ENCODE measurements around the gene ADM5. TPM values are rescaled to one million over a fixed set of nuclear protein-coding genes. Genes with fewer than 3 reads are reported as not detected.

ADM5 gene
- total RNA-seq, 1 donor: under 0.01 TPM

DNA sequence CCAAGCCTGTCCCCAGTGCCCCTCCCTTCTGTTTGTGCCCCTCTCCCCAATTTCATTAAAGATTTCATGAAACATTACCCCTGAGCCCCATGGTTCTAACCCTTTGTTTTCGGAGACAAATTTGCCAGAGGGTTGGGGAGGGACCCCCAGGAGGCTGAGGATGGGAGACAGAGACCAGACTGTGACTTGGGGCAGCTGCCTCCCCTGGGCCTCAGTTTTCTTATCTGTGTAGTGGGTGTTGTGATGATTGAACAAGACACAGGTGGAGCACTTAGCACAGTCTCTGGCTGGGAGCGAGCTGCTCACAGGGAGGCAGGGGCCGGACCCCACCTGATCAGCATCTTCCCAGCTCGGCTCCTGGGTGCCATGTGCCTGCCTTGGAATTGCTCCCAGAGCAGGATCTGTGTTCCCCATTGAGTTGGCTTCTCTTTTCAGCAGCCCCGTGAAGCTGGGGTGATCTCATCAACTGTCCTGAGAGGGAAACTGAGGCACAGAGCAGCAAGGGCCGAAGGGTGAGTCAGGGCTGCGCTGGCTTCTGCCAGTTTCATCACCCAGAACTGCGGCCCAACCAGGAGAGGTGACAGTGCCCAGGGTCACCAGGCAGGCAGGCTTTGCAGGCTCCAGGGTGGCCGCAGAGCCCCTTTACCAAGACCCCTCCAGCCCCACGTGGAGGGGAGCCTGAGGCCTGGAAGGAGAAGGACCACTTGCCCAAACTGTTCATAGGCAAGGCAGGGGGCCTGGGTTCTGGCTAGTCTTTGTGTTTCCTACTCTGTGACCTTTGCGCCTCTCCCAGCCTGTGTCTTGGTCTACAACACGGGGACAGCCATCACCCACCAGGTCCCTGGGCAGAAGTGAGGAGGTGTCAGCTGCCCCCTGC lies 30.6 kb upstream of the ADM5 start:
- no peak for DNase-seq (ENCODE audit: low read depth)
- TF ChIP-seq, protein P1, sequence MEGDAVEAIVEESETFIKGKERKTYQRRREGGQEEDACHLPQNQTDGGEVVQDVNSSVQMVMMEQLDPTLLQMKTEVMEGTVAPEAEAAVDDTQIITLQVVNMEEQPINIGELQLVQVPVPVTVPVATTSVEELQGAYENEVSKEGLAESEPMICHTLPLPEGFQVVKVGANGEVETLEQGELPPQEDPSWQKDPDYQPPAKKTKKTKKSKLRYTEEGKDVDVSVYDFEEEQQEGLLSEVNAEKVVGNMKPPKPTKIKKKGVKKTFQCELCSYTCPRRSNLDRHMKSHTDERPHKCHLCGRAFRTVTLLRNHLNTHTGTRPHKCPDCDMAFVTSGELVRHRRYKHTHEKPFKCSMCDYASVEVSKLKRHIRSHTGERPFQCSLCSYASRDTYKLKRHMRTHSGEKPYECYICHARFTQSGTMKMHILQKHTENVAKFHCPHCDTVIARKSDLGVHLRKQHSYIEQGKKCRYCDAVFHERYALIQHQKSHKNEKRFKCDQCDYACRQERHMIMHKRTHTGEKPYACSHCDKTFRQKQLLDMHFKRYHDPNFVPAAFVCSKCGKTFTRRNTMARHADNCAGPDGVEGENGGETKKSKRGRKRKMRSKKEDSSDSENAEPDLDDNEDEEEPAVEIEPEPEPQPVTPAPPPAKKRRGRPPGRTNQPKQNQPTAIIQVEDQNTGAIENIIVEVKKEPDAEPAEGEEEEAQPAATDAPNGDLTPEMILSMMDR (IDR thresholded peaks at IDR 0.05; ENCODE audit: insufficient read depth, low read depth, low read length): no peak
- no peak overlapping the region for H3K4me3 ChIP-seq (ENCODE audit: low read depth, low read length)

DNA sequence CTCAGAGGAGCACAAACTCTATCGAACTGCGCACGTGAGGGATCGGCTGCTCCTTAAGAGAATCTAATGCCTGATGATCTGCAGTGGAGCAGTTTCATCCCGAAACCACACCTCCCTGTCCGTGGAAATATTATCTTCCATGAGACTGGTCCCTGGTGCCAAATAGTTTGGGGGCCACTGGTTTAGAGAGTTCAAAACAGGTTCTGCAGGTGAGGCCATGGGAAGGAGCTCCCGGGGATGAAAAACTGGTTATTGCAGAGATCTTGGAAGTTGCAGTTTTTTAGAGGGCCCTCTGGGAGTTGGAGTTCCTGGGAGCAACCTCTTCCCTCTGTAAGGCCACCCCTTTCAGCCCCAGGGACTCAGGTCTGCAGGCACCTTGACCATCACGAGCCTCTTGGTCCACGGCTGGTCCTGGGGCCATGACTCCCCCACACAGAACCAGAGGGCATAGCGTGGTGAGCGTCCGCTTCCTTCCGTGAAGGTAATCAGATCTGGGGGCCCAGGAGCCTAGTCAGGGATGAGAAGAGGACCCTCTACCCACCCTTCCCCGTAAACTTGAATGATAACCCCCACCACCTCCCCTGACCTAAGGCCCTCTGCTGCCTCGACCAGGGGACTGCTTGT lies 28.9 kb upstream of the ADM5 start:
- TF ChIP-seq, protein P1 (IDR thresholded peaks at IDR 0.05; ENCODE audit: insufficient read depth, low read depth, low read length): no peak
- no peak overlapping the region for H3K4me3 ChIP-seq (ENCODE audit: low read depth, low read length)
- no peak for DNase-seq (ENCODE audit: low read depth)

DNA sequence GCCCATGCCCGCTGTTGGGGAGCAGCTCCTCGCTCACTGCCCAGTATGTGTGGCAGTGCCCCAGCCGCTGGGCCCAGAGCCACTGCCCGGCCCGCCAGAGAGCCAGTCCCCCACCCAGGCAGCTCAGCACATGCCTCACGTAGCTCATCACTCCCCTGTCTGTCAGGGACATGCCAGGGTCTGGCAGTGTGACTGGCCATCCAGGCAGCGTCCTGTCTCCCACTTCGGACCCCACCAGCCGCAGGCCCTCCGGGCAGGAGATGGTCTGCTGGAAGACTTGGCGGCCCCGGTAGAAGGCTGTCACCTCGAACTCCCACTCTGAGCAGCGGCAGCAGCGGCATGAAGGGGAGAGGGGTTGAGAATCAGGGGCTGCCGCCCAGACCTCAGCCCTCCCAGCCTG lies 27.4 kb upstream of the ADM5 start:
- TF ChIP-seq, protein P1 (IDR thresholded peaks at IDR 0.05; ENCODE audit: insufficient read depth, low read depth, low read length): no peak
- no peak for DNase-seq (ENCODE audit: low read depth)
- no peak overlapping the region for H3K4me3 ChIP-seq (ENCODE audit: low read depth, low read length)

DNA sequence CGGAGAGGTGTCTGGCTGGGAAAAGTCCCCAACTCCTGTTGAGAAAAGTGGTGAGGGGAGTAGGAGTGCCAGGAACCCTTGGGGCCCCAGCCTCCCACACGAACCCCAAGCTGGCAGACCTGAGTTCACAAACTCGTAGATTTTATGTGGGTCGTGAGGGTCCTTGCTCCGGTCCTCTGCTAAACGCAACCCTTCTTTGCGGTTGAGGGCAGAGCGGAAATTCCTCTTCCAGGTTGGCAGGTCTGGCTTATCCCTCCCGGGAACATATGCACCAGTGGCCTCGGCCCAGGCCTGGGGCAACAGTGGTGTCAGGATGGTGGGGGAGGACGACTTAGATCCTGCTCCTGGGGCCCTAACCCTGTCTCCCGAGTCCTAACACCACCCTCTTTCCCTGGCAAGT lies 26.2 kb upstream of the ADM5 start:
- TF ChIP-seq, protein P1 (IDR thresholded peaks at IDR 0.05; ENCODE audit: insufficient read depth, low read depth, low read length): no peak
- H3K4me3 ChIP-seq (ENCODE audit: low read depth, low read length): no peak overlapping the region

DNA sequence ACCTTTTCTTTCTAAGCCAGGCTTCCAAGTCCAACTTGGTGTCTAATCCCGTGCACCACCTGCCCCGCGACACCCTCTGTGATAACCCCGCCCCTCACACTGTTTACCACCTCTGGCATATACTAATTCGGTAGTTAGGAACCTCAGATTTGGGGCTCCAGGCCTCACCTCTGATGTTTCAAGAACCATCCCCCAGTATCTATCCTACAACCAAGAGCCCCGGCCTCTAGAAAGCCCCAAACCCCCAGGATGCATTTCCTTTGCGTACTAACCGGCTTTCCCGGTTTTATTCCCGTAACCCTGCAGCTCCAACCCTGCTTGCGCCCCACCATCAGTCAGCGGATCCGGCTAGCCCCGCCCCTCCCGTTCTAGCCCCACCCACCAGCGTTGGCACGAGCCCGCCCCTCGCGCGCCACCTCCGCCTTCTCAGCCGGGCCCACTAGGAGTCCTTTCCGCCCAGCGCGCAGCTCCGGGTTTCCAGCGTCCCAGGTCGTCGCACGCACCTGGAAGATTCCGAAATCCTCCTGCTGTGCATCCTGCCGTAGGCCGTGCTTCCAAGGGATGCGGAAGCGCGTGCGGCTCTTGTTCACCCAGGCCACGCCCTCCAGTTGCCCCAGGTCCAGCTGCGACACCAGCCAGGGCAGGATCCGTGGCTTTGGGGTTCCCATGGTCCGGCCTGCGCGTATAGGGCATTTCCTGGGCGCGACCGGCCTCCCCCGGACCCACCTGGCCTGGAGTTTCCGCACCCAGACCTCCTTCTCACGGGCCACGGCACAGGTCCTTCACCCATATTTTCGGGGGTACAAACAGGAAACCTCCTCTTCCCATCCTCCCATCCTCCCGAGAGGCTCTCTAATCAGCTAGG lies 25.0 kb upstream of the ADM5 start:
- DNase-seq (ENCODE audit: low read depth): peak; percentile 79
- peak overlapping the region; percentile 95 for H3K4me3 ChIP-seq (ENCODE audit: low read depth, low read length)
- TF ChIP-seq, protein P1 (IDR thresholded peaks at IDR 0.05; ENCODE audit: insufficient read depth, low read depth, low read length): peak; percentile 5

More for the DNA sequence above, 26.2 kb upstream of the ADM5 start:
- DNase-seq (ENCODE audit: low read depth): no peak

DNA sequence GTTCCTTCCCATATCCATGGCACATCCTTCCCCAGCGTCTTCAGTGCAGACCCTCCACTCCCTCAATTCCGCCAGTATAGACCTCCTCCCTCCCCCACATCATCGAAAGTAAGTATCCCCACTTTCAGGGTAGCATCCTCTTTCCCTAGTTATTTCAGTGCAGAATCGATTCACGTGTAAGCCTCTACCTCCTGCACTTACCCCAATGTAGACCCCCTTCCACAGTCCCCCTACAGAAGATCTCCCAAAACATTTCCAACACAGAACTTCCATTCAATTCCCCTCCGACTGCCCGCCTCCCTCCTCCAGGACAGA lies 24.4 kb upstream of the ADM5 start:
- H3K4me3 ChIP-seq (ENCODE audit: low read depth, low read length): peak overlapping the region; percentile 95
- DNase-seq (ENCODE audit: low read depth): peak; percentile 6
- TF ChIP-seq, protein P1 (IDR thresholded peaks at IDR 0.05; ENCODE audit: insufficient read depth, low read depth, low read length): no peak

All from fibroblast of villous mesenchyme (primary cell).